ENCODE data around the gene PRPF31. TPM values are rescaled to one million over a fixed set of nuclear protein-coding genes. Genes with fewer than 3 reads are reported as not detected.

The PRPF31 gene
- total and polyA plus RNA-seq, 2 of the 4 experiments (the other 2 are of a cell fraction): 65.4 to 66.1 TPM

DNA sequence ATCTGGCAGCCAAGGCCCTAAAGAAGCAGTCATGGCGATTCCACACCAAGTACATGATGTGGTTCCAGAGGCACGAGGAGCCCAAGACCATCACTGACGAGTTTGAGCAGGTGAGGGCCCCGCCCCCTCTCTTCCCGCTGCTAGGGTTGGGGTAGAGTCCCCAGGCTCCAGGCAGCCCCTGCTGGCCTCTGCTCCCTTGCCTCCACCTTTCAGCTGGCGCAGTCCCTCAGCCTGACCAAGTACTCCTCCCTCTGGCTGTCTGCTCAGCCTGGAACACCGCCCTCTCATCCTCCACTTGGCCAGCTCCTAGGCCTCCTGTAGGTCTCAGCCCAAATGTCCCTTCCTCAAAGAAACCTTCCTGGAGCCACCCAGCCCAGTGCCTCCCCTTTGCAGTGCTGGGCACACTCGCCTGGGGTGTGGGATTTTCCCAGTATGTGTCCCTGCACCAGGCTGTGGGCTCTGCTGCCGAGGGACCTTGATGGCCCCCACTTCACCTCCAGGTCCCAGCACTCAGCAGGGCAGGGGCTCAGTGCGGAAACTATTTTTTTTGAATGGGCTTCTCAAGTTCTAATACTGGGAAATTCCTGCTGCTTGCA, 38.3 kb downstream of the PRPF31 start:
- no peak for ATAC-seq (ENCODE audit: low read depth)
- 90% methylated on average over 4 of the region's 10 CpGs; no CpG with 5 or more reads in 1 of the 2 experiments for WGBS, 2 experiments (ENCODE audit: extremely low coverage in 2 of 2, insufficient read length in 1 of 2)
- H3K27ac ChIP-seq (ENCODE audit: insufficient read depth, low read length): no peak overlapping the region

More for the DNA sequence above, 38.3 kb downstream of the PRPF31 start:
- Histone ChIP-seq H3K9me3 (ENCODE audit: control insufficient read depth, insufficient read depth, low read length) (no peaks in the 10 kb centered on the region), H4K5ac (ENCODE audit: low read depth, low read length) (no peak overlapping the region), H3K14ac (replicated peaks; ENCODE audit: low read depth, low read length) (no peak overlapping the region), H2AK9ac (replicated peaks; ENCODE audit: low read depth, low read length, poor library complexity) (no peak overlapping the region), H4K8ac (ENCODE audit: low read depth in 2 of 2, low read length in 2 of 2) (no peak overlapping the region), H2AFZ (replicated peaks; ENCODE audit: low read length, poor library complexity) (no peak overlapping the region), H3K4me1 (ENCODE audit: control insufficient read depth, insufficient read depth, low read length) (peaks cover 6% of the 10 kb centered on the region), H3K36me3 (ENCODE audit: control insufficient read depth, insufficient read depth, low read length) (peaks cover 70% of the 10 kb centered on the region), H4K20me1 (ENCODE audit: insufficient read depth, low read length) (peaks cover 7% of the 10 kb centered on the region; the same call in 1 of the 2 replicates), H4K91ac (ENCODE audit: insufficient read depth, low read depth, low read length) (no peak overlapping the region), H3K9ac (ENCODE audit: low read depth, low read length) (no peak overlapping the region), H3K4ac (ENCODE audit: low read depth, low read length) (no peak overlapping the region), H3K4me3 (ENCODE audit: insufficient read depth, low read depth, low read length) (no peak overlapping the region), H2BK20ac (ENCODE audit: low read depth, low read length) (no peak overlapping the region), H2BK5ac (ENCODE audit: low read depth, low read length, poor library complexity, severe bottlenecking) (no peak overlapping the region), H2BK15ac (ENCODE audit: low read depth, low read length) (no peak overlapping the region), H3K23ac (ENCODE audit: low read depth, low read length) (no peak overlapping the region), H2BK120ac (ENCODE audit: low read depth, low read length) (no peak overlapping the region), H2AK5ac (ENCODE audit: low read depth, low read length) (no peak overlapping the region), H3K9me1 (ENCODE audit: insufficient read depth, low read length) (no peaks in the 10 kb centered on the region; the same call in 1 of the 2 replicates), H3K18ac (ENCODE audit: low read depth, low read length) (no peak overlapping the region), H3K27me3 (ENCODE audit: control insufficient read depth, insufficient read depth, low read length) (no peaks in the 10 kb centered on the region), H3K79me1 (ENCODE audit: low read depth in 1 of 2, low read length in 2 of 2) (peaks cover 7 to 27% of the 10 kb centered on the region in 2 experiments; a peak in 3 of 4 replicates), H3K56ac (ENCODE audit: extremely low read depth, insufficient read depth, low read length) (no peak overlapping the region), H3K4me2 (ENCODE audit: low read depth, low read length) (no peak overlapping the region)
- intact Hi-C loops (cut with micrococcal nuclease) (no loop called here), in situ Hi-C loops (cut with MboI; ENCODE audit: low sequenced_read_pairs) (no loop called here), dilution Hi-C loops (cut with HindIII; ENCODE audit: low sequenced_read_pairs, unreplicated experiment) (no loop called here)
- DNase-seq: no peak
- TF ChIP-seq, protein P1, sequence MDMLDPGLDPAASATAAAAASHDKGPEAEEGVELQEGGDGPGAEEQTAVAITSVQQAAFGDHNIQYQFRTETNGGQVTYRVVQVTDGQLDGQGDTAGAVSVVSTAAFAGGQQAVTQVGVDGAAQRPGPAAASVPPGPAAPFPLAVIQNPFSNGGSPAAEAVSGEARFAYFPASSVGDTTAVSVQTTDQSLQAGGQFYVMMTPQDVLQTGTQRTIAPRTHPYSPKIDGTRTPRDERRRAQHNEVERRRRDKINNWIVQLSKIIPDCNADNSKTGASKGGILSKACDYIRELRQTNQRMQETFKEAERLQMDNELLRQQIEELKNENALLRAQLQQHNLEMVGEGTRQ (IDR thresholded peaks at IDR 0.05; ENCODE audit: low read depth, low read length): no peak
- BruUV-seq (replicated peaks): no TSS peak
- CTCF ChIA-PET: no interaction called here
- POLR2A ChIA-PET (ENCODE audit: unreplicated experiment): no interaction called here
